NCI-H1436 (cell line): Measurements from ENCODE around the gene MOAP1.
"Not testable (repeated sequence)": the region's sequence is repeated elsewhere in the genome, so short reads cannot be mapped to it uniquely, and the experiment has no call there.

Experiments
- DNase-seq: peaks from one replicate; lab custom pipeline; 2025; lab: John Stamatoyannopoulos, UW

Gene MOAP1

GRCh38 chr14:93185349-93185720 lies 638 bp upstream of the MOAP1 start:
- DNase-seq: no peak

GRCh38 chr14:93183596-93184317 lies 940 bp downstream of the MOAP1 start:
- DNase-seq: no peak

- no peak for DNase-seq
Measured at GRCh38 chr14:93175492-93175891, 9.2 kb downstream of the MOAP1 start.

- not testable (repeated sequence) for DNase-seq
Measured at GRCh38 chr14:93174731-93175130, 10.0 kb downstream of the MOAP1 start.

GRCh38 chr14:93173943-93174395 lies 10.7 kb downstream of the MOAP1 start:
- no peak for DNase-seq

GRCh38 chr14:93171376-93171775 lies 13.3 kb downstream of the MOAP1 start:
- DNase-seq: no peak

GRCh38 chr14:93170141-93170540 lies 14.6 kb downstream of the MOAP1 start:
- DNase-seq: not testable (repeated sequence)

GRCh38 chr14:93169619-93170018 lies 15.1 kb downstream of the MOAP1 start:
- DNase-seq: not testable (repeated sequence)

- DNase-seq: not testable (repeated sequence)
Measured at GRCh38 chr14:93168610-93169009, 16.1 kb downstream of the MOAP1 start.

- DNase-seq: not testable (repeated sequence)
Measured at GRCh38 chr14:93165271-93166265, 19.1 kb downstream of the MOAP1 start.

GRCh38 chr14:93163564-93163963 lies 21.1 kb downstream of the MOAP1 start:
- DNase-seq: no peak

- DNase-seq: no peak
Measured at GRCh38 chr14:93161411-93161940, 23.2 kb downstream of the MOAP1 start.

- no peak for DNase-seq
Measured at GRCh38 chr14:93160353-93160801, 24.3 kb downstream of the MOAP1 start.

GRCh38 chr14:93159625-93160352 lies 24.9 kb downstream of the MOAP1 start:
- DNase-seq: not testable (repeated sequence)

- not testable (repeated sequence) for DNase-seq
Measured at GRCh38 chr14:93158349-93158748, 26.3 kb downstream of the MOAP1 start.

GRCh38 chr14:93156693-93157369 lies 27.9 kb downstream of the MOAP1 start:
- DNase-seq: no peak

GRCh38 chr14:93155667-93156066 lies 29.0 kb downstream of the MOAP1 start:
- DNase-seq: no peak

- DNase-seq: no peak
Measured at GRCh38 chr14:93153121-93153520, 31.6 kb downstream of the MOAP1 start.

GRCh38 chr14:93150227-93151208 lies 34.2 kb downstream of the MOAP1 start:
- no peak for DNase-seq

GRCh38 chr14:93148979-93149378 lies 35.7 kb downstream of the MOAP1 start:
- no peak for DNase-seq
